Hematopoietic multipotent progenitor cell treated with erythropoietin and hydrocortisone succinate and interleukin-3 and kit ligand, for 15 days (in vitro differentiated cells): ENCODE results near the gene ATG4D.
A peak's percentile ranks its signal among the peaks of the same experiment; 100 is the strongest.

ENCODE experiments used
- DNase-seq: peaks from one replicate; pipeline ENCODE4 v3.0.0-alpha.2; 2015; ENCODE audit warnings: low spot score

The ATG4D gene

GRCh38 chr19:10543420-10544241 lies at the start of gene ATG4D:
Gene ATG4D, plus strand, starts transcription at chr19:10543904. Its CDS starts 187 bp downstream, at chr19:10544091.
- DNase-seq = peak; percentile 97

GRCh38 chr19:10497371-10497770 lies 46.3 kb upstream of the ATG4D start:
- no peak for DNase-seq

- DNase-seq = no peak
Measured at GRCh38 chr19:10499550-10500246, 44.0 kb upstream of the ATG4D start.

- DNase-seq = no peak
Measured at GRCh38 chr19:10500247-10500592, 43.5 kb upstream of the ATG4D start.

- DNase-seq = peak; percentile 66
Measured at GRCh38 chr19:10501971-10502523, 41.7 kb upstream of the ATG4D start.

GRCh38 chr19:10502524-10503001 lies 41.1 kb upstream of the ATG4D start:
- peak; percentile 93 for DNase-seq

GRCh38 chr19:10503002-10503789 lies 40.5 kb upstream of the ATG4D start, which contains the start of gene KEAP1:
Gene KEAP1, minus strand, starts transcription at chr19:10503356. Its CDS starts 3,323 bp downstream, at chr19:10500033.
- peak; percentile 42 for DNase-seq

- DNase-seq = peak; percentile 82
Measured at GRCh38 chr19:10505583-10506229, 38.0 kb upstream of the ATG4D start.

GRCh38 chr19:10508036-10508435 lies 35.7 kb upstream of the ATG4D start:
- no peak for DNase-seq

- no peak for DNase-seq
Measured at GRCh38 chr19:10508707-10509106, 35.0 kb upstream of the ATG4D start.

- peak; percentile 53 for DNase-seq
Measured at GRCh38 chr19:10510301-10510802, 33.4 kb upstream of the ATG4D start.

GRCh38 chr19:10513223-10513622 lies 30.5 kb upstream of the ATG4D start:
- no peak for DNase-seq

GRCh38 chr19:10514211-10515145 lies 29.2 kb upstream of the ATG4D start:
- DNase-seq = no peak

- no peak for DNase-seq
Measured at GRCh38 chr19:10516064-10516385, 27.7 kb upstream of the ATG4D start.

- no peak for DNase-seq
Measured at GRCh38 chr19:10516671-10517286, 26.9 kb upstream of the ATG4D start.

GRCh38 chr19:10517361-10517759 lies 26.3 kb upstream of the ATG4D start, which contains the start of gene S1PR5:
Gene S1PR5, minus strand, starts transcription at chr19:10517447. Its CDS starts 2,436 bp downstream, at chr19:10515011.
- no peak for DNase-seq

- no peak for DNase-seq
Measured at GRCh38 chr19:10517760-10518443, 25.8 kb upstream of the ATG4D start.

- no peak for DNase-seq
Measured at GRCh38 chr19:10518444-10519361, 25.0 kb upstream of the ATG4D start.
